ENCODE data around the gene GRN. TPM values are rescaled to one million over a fixed set of nuclear protein-coding genes. Genes with fewer than 3 reads are reported as not detected.

Gene GRN
- total RNA-seq, 1 donor from 2014 or later = 341 TPM

Other genes starting within 250 kb of the GRN start
- 36.3 TPM for gene HDAC5, start 221.7 kb upstream of the GRN start, total RNA-seq
- 1.3 TPM for gene HROB, start 203.4 kb upstream of the GRN start, total RNA-seq
- 0.36 TPM for gene ASB16, start 174.6 kb upstream of the GRN start, total RNA-seq
- gene TMUB2, start 158.3 kb upstream of the GRN start, total RNA-seq = 41.4 TPM
- gene ATXN7L3, start 145.4 kb upstream of the GRN start, total RNA-seq = 66.7 TPM
- 108 TPM for gene UBTF, start 125.6 kb upstream of the GRN start, total RNA-seq
- gene SLC4A1, start 77.2 kb upstream of the GRN start, total RNA-seq = 0.08 TPM
- gene RUNDC3A, start 36.7 kb upstream of the GRN start, total RNA-seq = 1.3 TPM
- 135 TPM for gene SLC25A39, start 20.5 kb upstream of the GRN start, total RNA-seq
- gene FAM171A2, start 18.6 kb downstream of the GRN start, total RNA-seq = 0.78 TPM
- 1.1 TPM for gene ITGA2B, start 44.3 kb downstream of the GRN start, total RNA-seq
- 66.5 TPM for gene GPATCH8, start 158.1 kb downstream of the GRN start, total RNA-seq
- 3.9 TPM for gene FZD2, start 212.2 kb downstream of the GRN start, total RNA-seq